ENCODE results near the gene TM9SF4. TPM values are rescaled to one million over a fixed set of nuclear protein-coding genes. Genes with fewer than 3 reads are reported as not detected.

The TM9SF4 gene
- total and polyA plus RNA-seq, 2 of the 8 experiments (the other 6 are each of a cell fraction or from before 2014, with no cell fraction given) = 38.4 to 68.7 TPM

DNA sequence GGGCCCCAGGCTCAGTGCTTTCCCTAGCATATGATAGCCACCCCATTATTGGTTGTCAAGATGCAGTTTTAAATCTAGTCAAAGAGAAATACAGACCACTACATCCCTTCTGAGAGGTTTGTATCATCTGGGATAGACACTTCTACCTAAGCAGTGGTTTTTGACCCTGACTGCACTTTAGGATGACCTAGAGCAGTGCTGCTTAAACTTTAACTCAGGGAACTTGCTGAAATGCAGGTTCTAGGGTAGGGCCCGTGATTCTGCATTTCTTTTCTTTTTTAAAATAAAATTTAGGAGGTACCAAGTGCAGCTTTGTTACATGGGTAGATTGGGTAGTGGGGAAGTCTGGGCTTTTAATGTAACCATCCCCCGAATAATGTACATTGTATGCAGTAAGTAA lies 18.7 kb downstream of the TM9SF4 start (continued):
- TF ChIP-seq BRCA1 (IDR thresholded peaks at IDR 0.05; ENCODE audit: low read depth, low read length) = no peak

Measured in H1 (cell line).